ENCODE measurements around the gene COLQ. TPM values are rescaled to one million over a fixed set of nuclear protein-coding genes. Genes with fewer than 3 reads are reported as not detected.

Gene COLQ
- total RNA-seq, 1 experiment from 2014 or later: 0.17 TPM

Other genes starting within 250 kb of the COLQ start
- gene SH3BP5, start 189.1 kb downstream of the COLQ start, total RNA-seq (2014; rRNA removed; shearing (Covaris generic)): 5.1 and 5.6 TPM in 2 replicates
- gene METTL6, start 94.2 kb downstream of the COLQ start, total RNA-seq (2014; rRNA removed; shearing (Covaris generic)): 23.3 and 61.3 TPM in 2 replicates
- gene EAF1, start 94.1 kb downstream of the COLQ start, total RNA-seq (2014; rRNA removed; shearing (Covaris generic)): 18.7 and 18.9 TPM in 2 replicates
- 15.0 and 17.4 TPM in 2 replicates for gene HACL1, start 79.9 kb upstream of the COLQ start, total RNA-seq (2014; rRNA removed; shearing (Covaris generic))
- gene BTD, start 80.0 kb upstream of the COLQ start, total RNA-seq (2014; rRNA removed; shearing (Covaris generic)): 3.3 and 10.4 TPM in 2 replicates

All from G401 (cell line).